Globus pallidus (tissue), 1 donor: Measurements from ENCODE around the gene HJURP.

Experiments
- DNase-seq: peaks from one replicate; pipeline ENCODE4 v3.0.0-alpha.2; 2015; ENCODE audit warnings: low spot score

The HJURP gene

DNA sequence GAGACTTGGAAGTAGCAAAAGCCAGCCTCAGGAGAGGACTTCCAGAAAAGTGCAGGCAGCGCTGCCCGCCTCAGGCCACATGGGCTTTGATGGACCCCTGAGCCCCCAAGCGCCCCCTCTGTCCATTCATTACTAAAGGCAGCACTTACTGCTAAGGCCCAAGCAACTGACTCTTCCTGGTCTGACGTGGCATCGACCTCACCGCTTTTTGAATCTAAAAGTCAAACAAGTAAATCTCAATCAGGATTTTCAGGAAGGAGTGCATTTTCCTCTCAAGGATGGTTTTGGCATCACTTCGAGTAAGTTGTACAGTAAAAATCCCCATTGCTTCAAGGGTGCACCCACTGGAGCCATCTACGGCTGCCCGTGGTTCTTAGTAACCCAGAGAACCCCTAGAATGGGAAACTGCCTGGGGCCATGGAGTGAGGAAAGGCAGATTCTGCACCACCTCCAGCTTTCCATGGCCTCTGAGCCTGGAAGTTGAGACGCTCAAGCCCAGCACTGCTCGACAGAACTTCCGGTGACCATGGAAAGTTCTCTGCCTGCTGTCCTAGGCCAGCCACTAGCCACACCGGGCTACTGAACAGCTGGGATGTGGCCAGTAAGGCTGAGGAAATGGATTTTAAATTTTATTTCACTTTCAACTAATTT, 7.0 kb downstream of the HJURP start:
- DNase-seq = no peak

GRCh38 chr2:233846387-233847247, 7.7 kb downstream of the HJURP start:
- DNase-seq = no peak

DNA sequence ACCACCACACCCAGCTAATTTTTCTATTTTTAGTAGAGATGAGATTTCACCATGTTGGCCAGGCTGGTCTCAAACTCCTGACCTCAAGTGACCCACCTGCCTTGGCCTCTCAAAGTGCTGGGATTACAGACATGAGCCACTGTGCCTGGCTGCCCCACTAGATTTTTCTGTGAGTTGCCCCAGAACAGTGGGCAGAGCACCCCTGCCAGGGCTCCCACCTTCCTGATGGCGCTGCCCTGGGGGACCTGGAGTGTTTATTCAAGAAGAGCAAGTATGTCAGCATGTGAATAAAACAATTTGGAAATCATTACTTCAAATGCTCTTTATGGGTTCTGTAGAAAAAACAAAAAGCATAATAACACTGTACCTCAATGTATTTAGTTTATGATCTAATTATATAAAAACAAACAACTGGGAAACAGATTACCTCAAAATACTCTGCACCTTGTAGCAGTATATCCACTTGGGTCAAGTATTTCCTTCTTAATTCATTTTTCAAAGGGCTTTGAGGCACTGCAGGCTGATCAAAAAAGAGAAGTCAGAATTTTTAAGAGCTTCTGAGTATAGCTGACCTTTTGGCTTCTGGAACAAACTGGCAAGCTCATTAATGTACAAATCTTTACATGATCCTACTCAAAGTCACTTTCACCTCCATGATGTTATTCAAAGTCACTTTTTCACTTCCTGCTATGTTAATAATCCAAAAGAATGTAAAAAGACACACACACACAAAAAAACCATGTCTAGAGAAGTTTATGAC, 8.9 kb downstream of the HJURP start:
- no peak for DNase-seq

- no peak for DNase-seq
These were observed 9.5 kb downstream of the HJURP start for GRCh38 chr2:233844836-233845235.

DNA sequence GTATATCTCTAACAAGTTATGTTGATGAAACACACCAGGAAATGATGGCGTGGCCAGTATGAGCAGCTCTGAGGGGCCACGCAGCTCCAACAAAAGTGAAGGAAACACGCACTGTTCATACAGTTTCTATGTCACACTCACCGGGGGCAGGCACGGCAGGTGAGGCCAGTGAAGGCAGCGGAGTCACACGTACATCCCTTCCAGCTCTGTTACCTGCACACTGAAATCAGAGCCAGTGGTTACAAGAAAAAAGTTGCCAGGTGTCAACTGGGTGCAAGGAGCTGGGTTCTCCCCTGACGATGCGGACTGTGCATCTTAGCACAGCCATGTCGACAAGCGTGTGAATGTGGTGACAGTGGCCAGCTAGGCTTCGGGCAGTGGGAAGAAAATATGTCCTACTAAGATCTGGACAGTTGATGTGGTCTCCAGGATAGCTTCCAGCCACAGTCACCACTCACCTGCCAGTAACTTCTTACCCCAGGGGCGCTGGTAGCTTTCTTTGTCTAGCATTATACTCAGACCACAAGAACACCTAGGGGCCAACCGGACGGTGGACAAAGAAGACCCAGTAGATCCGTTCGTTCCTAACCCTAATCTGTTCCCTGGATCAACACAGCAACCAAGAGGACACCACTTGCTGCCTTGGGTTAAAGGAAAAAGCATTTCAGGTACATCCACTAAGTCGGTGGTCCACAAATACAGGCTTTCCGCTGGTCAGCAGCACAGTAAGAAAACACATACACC, 10.1 kb downstream of the HJURP start:
- no peak for DNase-seq

DNA sequence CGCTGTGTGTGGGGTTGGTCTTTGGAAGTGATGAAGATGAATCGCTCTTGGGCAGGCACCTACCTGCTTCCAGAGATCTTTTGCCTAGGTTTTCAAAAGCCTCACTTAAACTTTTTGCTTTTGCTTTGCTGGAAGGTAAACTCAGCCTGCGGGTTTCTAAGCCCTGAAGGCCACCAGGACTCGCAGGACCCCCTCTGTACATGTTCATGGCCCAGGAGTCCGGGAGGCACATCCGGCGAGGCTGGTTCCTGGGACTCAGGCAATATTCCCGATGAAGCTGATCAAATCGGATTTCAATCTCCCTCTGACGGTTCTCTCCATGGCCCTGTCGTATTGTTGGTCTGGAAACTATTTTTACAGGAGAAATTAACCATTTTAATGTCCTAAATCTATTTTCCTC, 13.2 kb downstream of the HJURP start:
- DNase-seq = no peak

DNA sequence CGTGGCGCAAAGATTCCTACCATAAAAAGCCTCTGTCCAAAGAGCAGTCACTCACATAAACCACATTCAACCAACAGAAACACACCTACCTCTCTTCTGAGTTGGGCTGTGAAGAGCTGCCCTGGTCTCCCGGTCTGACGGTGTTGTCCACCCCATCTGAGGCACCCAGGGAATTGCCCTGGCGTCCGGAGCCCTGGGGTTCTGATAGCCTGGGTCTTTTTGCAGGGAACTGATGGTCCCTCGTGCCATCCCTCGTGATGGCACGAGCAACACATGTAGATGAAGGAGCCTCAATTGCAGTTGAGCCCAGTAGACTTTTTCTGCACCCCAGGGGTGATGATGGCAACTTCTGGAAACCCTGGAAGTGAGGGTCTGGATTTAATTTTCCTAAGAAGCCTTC, 13.8 kb downstream of the HJURP start:
- no peak for DNase-seq

GRCh38 chr2:233839447-233839820, 14.9 kb downstream of the HJURP start:
- no peak for DNase-seq

DNA sequence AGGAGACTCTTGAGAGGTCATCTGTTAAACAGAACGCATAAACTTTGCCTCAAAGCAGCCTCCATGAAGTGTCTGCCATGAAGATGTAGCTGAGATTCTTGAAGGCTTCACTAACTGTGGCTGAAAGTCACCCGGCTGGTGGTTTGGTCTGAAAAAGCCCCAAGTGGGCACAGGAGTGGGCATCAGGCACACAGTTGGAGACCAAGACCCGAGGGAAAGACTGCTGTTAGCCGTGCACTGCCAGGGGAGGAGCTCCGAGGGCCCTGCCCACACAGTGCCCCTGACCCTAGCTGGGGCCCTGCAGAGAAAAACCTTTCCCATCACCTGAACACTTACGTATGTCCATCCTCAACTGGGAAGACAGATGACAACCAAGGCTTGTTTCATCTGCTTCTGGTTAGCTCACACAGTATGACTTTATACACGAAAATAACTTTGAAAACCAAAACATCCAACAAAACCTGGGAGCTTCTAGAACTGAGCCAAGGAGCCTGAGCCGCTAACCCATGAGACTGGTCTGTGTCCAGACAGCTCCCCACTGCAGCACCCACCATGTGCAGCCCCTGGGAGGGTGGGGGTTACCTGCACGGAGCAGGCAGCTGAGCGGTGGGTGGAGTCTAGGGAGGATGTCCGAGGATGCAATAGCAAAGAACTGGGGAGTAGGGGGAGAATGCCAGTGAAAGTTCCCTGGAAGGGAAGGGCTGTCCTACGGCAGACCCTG, 15.4 kb downstream of the HJURP start:
- no peak for DNase-seq

DNA sequence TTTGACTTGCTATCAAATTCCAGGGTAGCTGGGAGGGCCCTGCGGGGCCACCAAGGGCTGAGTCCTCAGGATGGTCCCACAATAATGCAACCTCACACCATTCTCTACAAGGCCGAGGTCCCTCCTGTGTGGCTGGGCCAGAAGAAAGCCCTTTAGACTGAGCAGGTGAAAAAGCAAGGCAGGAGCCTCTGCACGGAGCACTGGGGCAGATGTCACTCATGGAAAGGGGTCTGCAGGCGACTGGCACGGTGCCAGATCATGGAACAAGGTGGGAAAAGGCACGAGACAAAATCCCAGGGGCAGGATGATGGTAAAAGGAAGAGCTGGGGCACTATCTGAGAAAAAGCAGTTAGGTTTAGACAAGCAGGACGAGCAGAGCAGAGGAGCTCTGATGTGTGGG, 16.1 kb downstream of the HJURP start:
- DNase-seq = no peak

DNA sequence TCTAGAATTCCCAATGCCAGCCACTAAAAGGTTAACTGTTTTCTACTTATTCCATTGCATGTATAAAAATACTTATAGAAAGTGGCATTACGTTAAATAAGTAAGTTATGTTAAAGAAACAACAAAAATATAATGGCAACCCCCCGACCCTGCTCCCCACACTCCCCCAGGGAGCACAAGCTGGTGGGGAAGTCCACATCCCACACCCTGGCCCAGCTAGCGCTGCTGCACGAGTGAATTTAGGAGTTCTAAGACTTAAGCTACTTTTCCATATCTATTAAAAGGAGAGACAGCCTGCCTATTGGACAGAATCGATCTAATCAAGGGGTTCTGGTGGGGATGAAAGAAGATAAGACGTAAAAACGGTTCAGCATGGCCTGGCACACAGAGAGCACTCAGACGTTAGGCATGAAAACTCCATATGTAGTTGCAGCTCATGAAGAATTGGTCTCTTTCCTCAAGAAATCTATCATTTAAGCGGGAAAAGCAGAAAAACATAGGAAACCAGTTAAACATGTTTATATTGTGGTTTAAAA, 16.6 kb downstream of the HJURP start:
- no peak for DNase-seq

DNA sequence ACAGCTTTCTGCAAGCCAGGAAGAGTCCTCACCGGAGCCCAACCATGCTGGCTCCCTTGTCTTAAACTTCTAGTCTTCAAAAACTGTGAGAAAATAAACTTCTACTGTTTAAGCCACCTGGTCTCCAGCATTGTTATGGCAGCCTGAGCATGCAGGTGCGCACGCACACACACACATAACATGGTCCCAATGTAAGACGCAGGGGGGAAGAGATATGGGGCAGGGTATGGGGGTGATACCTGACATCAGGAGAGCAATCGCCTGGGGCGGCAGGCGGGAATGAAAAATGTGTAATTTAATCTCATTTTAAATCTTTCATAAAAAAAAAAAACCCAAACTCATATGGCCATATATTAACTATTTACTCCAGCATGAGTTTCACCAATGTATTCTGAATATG, 18.0 kb downstream of the HJURP start:
- no peak for DNase-seq

- DNase-seq = no peak
These were observed 18.8 kb downstream of the HJURP start for GRCh38 chr2:233835230-233836186.

DNA sequence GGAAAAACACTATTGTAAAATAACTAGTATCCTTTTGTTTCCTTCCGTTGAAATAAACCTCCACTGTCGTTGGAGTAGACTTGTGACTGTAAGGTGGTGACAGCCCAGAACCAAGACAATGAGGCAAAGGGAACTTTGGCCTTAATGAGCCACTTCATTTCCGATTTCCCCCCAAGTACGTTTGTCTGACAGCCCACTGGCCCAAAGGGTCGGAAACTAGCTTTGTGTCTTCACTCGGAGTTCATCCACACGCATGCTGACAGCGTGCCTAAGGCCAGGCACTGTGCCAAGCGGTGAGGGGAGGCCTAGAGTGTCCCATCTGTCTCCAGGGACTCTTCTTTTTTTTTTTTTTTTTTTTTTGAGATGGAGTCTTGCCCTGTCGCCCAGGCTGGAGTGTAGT, 21.0 kb downstream of the HJURP start:
- DNase-seq = no peak

DNA sequence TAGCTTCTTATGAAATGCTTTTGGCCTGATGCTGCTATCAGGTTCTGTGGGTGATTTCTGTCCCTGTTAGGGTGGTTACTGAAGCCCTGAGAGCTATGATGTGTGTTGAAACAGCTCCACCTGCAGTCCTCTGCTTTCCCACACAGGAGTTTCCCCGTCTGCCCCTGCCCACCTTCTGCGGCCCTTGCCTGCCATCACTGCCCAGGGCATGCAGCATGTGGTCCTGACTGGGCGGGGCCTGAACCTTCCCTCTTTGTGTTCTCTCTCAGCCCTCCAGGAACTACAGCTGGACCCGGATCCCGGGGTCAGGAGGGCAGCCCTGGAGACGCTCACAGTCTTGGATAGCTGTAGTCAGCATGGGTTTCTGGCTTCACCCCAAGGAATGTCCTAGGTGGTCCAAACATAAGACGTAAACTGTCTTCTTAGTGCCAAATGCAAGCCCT, 21.4 kb downstream of the HJURP start:
- no peak for DNase-seq

DNA sequence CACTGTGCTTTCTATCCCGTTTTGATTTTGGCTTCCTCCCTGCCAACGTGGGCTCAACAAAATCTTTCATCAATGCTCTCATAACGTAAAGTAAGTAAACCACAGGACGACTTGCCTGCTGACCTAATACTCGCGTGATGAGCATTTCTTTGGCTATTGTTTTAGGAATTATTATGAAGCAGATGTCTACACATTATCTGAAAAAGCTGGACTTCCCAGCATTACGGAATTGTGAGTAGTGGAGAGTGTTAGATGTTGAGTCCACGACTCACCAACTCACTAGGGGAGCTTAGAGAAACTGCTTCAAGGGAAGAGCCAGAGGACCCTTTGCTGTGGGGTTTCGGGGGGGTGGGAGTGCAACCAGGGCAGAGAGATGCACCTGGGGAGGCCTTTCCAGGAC, 21.9 kb downstream of the HJURP start:
- DNase-seq = no peak

GRCh38 chr2:233831861-233832260, 22.5 kb downstream of the HJURP start:
- DNase-seq = no peak

- no peak for DNase-seq
These were observed 23.2 kb downstream of the HJURP start for GRCh38 chr2:233831011-233831721.

GRCh38 chr2:233830111-233830802, 24.1 kb downstream of the HJURP start:
- no peak for DNase-seq
